Cardiac fibroblast (primary cell): Measurements from ENCODE around the gene GIT2.

Experiments
- DNase-seq, 2 donors: peaks; one replicate each; pipeline versions ENCODE4 v3.0.0 to v3.0.0-alpha.2; 2010; ENCODE audit warnings: low read depth in 2 of 2
- H3K4me3 ChIP-seq, 2 donors: replicated peaks in 1 of 2; 1 replicate in 1 of 2; 2 replicates in 1 of 2; pipeline ENCODE4 v1.5.1; 2011; ENCODE audit warnings: low read depth in 2 of 2, low read length in 2 of 2, mild to moderate bottlenecking in 2 of 2, moderate library complexity in 1 of 2
- CTCF ChIP-seq: IDR thresholded peaks from one replicate; pipeline ENCODE4 v1.5.1; 2011; ENCODE audit warnings: low read depth, mild to moderate bottlenecking, low read length, inconsistent platforms

GIT2 gene

GRCh38 chr12:109946505-109946904 lies 49.7 kb downstream of the GIT2 start:
- no peak for TF ChIP-seq CTCF
- peak in 1 of 2 donors; percentile 41 for DNase-seq
- no peak overlapping the region for H3K4me3 ChIP-seq

GRCh38 chr12:109944561-109945359 lies 51.4 kb downstream of the GIT2 start:
- peak; percentile 35 to 64 for DNase-seq
- TF ChIP-seq CTCF: peak; percentile 3
- H3K4me3 ChIP-seq: no peak overlapping the region

GRCh38 chr12:109943811-109944210 lies 52.4 kb downstream of the GIT2 start:
- TF ChIP-seq CTCF: no peak
- no peak for DNase-seq
- no peak overlapping the region for H3K4me3 ChIP-seq

GRCh38 chr12:109940339-109940923 lies 55.7 kb downstream of the GIT2 start:
- no peak overlapping the region for H3K4me3 ChIP-seq
- TF ChIP-seq CTCF: no peak
- DNase-seq: no peak

- no peak for DNase-seq
- no peak overlapping the region for H3K4me3 ChIP-seq
- no peak for TF ChIP-seq CTCF
Measured at GRCh38 chr12:109939504-109939903, 56.7 kb downstream of the GIT2 start.

GRCh38 chr12:109938947-109939346 lies 57.2 kb downstream of the GIT2 start:
- no peak overlapping the region for H3K4me3 ChIP-seq

More at GRCh38 chr12:109938947-109939346, 57.2 kb downstream of the GIT2 start:
- DNase-seq: no peak
- TF ChIP-seq CTCF: no peak
